A673 (cell line): Measurements from ENCODE around the gene ADGRB2. TPM values are rescaled to one million over a fixed set of nuclear protein-coding genes. Genes with fewer than 3 reads are reported as not detected.

Experiments used
- BruUV-seq: library from RNA; stranded (reverse); fragments of 400-500 nt; replicated peaks from 2 replicates; lab custom pipeline; 2021; lab: Mats Ljungman, UMichigan
- CTCF ChIA-PET: fragments of 300-600 bp; sonication (Branson Sonifier 250); formaldehyde crosslinking; loops from one replicate; lab custom pipeline; 2022; ENCODE audit warnings: antibody characterized with exemption; lab: Charles Lee
- POLR2A ChIA-PET: fragments of 300-600 bp; sonication (Branson Sonifier 250); formaldehyde crosslinking; loops from one replicate; lab custom pipeline; 2022; ENCODE audit warnings: antibody characterized with exemption; ENCODE audit not compliant: low non-redundant PET; lab: Charles Lee
- DNase-seq: peaks from one replicate; pipeline ENCODE4 v3.0.0-alpha.2; 2015; ENCODE audit warnings: low spot score
- H3K27ac ChIP-seq: fragments of 200-600 bp; sonication (generic); 2 replicates; pipeline ENCODE4 v1.5.1; 2016; ENCODE audit warnings: mixed run types, low read depth, mild to moderate bottlenecking, mixed read lengths, antibody characterized with exemption, low read length; ENCODE audit not compliant: poor library complexity, severe bottlenecking
- H3K27me3 ChIP-seq: fragments of 200-600 bp; sonication (generic); replicated peaks from 2 replicates; pipeline ENCODE4 v1.6.1; 2017; ENCODE audit warnings: mixed run types, low read depth, mild to moderate bottlenecking, mixed read lengths, antibody characterized with exemption, low read length; ENCODE audit not compliant: insufficient read depth, poor library complexity
- H3K36me3 ChIP-seq: fragments of 200-600 bp; sonication (generic); 2 replicates; pipeline ENCODE4 v1.6.1; 2016; ENCODE audit warnings: mixed run types, mild to moderate bottlenecking, mixed read lengths, antibody characterized with exemption, low read length; ENCODE audit not compliant: insufficient read depth, poor library complexity, severe bottlenecking
- H3K4me1 ChIP-seq: fragments of 200-600 bp; sonication (generic); 2 replicates; pipeline ENCODE4 v1.6.1; 2017; ENCODE audit warnings: mixed run types, mild to moderate bottlenecking, mixed read lengths, antibody characterized with exemption, low read length; ENCODE audit not compliant: insufficient read depth, poor library complexity, severe bottlenecking
- H3K4me3 ChIP-seq: fragments of 200-600 bp; sonication (generic); 2 replicates; pipeline ENCODE4 v1.5.1; 2016; ENCODE audit warnings: low read depth, mixed run types, mild to moderate bottlenecking, mixed read lengths, low read length; ENCODE audit not compliant: poor library complexity, severe bottlenecking
- H3K9me3 ChIP-seq: fragments of 200-600 bp; sonication (generic); 2 replicates; pipeline ENCODE4 v1.6.1; 2016; ENCODE audit warnings: mixed run types, low read depth, mild to moderate bottlenecking, mixed read lengths, antibody characterized with exemption, low read length; ENCODE audit not compliant: poor library complexity, severe bottlenecking
- CTCF ChIP-seq: fragments of 300-800, 200-600 bp; sonication (generic); conservative IDR thresholded peaks from 2 replicates; pipeline ENCODE4 v1.5.1; 2017; ENCODE audit warnings: low read depth, mild to moderate bottlenecking, antibody characterized with exemption, low read length, moderate library complexity, mixed read lengths
- EZH2 ChIP-seq: fragments of 200-600 bp; sonication (generic); IDR thresholded peaks from 2 replicates; pipeline ENCODE4 v1.6.1; 2017; ENCODE audit warnings: borderline replicate concordance, low read depth, mild to moderate bottlenecking, mixed read lengths, antibody characterized with exemption, low read length; ENCODE audit not compliant: poor library complexity, severe bottlenecking
- intact Hi-C: fragments of 100-400 bp; cut with micrococcal nuclease; formaldehyde crosslinking; loops from one replicate; pipeline ENCODE4 v1.10.0; 2022; ENCODE audit not compliant: unreplicated experiment
- total RNA-seq: library from RNA; stranded (reverse); gene quantifications from 2 replicates; pipeline ENCODE4 v1.2.3, GENCODE V29; 2021

The ADGRB2 gene
- total RNA-seq, 1 experiment from 2014 or later: 5.9 TPM

GRCh38 chr1:31696242-31696641, 67.9 kb downstream of the ADGRB2 start:
- H3K27me3 ChIP-seq: no peaks in the 10 kb centered on the region
- no peak for DNase-seq
- H3K36me3 ChIP-seq: no peaks in the 10 kb centered on the region
- POLR2A ChIA-PET: no interaction called here
- H3K27ac ChIP-seq: no peak overlapping the region
- H3K4me3 ChIP-seq: no peak overlapping the region
- no TSS peak for BruUV-seq
- TF ChIP-seq CTCF: no peak
- TF ChIP-seq EZH2: no peak
- intact Hi-C loops: no loop called here
- peaks cover 8% of the 10 kb centered on the region for H3K4me1 ChIP-seq
- CTCF ChIA-PET: no interaction called here
- H3K9me3 ChIP-seq: no peaks in the 10 kb centered on the region

GRCh38 chr1:31695327-31695726, 68.8 kb downstream of the ADGRB2 start:
- Histone ChIP-seq H3K4me3 (no peak overlapping the region), H3K4me1 (no peaks in the 10 kb centered on the region), H3K36me3 (no peaks in the 10 kb centered on the region), H3K27me3 (no peaks in the 10 kb centered on the region), H3K27ac (no peak overlapping the region), H3K9me3 (no peaks in the 10 kb centered on the region)
- no peak for TF ChIP-seq CTCF
- TF ChIP-seq EZH2: no peak
- POLR2A ChIA-PET: no interaction called here
- BruUV-seq: no TSS peak
- no peak for DNase-seq
- CTCF ChIA-PET: no interaction called here
- intact Hi-C loops: no loop called here

- H3K36me3 ChIP-seq: no peaks in the 10 kb centered on the region
- H3K4me1 ChIP-seq: no peaks in the 10 kb centered on the region
- no peak for DNase-seq
- no TSS peak for BruUV-seq
- intact Hi-C loops: no loop called here
- CTCF ChIA-PET: interaction anchor here (0.7 kb wide), 1 partner anchor 21 kb away, joined by 3 read pairs; no protein-coding TSS in a partner anchor
- TF ChIP-seq EZH2 (no peak), CTCF (no peak)
- peak overlapping the region; percentile 10 for H3K27ac ChIP-seq
- no peaks in the 10 kb centered on the region for H3K9me3 ChIP-seq
- no peaks in the 10 kb centered on the region for H3K27me3 ChIP-seq
- POLR2A ChIA-PET: interaction anchor here (0.5 kb wide), 1 partner anchor 13 kb away, joined by 3 read pairs; no protein-coding TSS in a partner anchor
- H3K4me3 ChIP-seq: no peak overlapping the region
These were observed 69.2 kb downstream of the ADGRB2 start for GRCh38 chr1:31694964-31695313.
